GM23338 (cell line): ENCODE data around the gene SLC39A7.
"Not testable (repeated sequence)": the region's sequence is repeated elsewhere in the genome, so short reads cannot be mapped to it uniquely, and the experiment has no call there.

Experiments used
- CREB1 ChIP-seq: fragments of 250-450 bp; sonication (Bioruptor Pico); IDR thresholded peaks from 2 replicates; pipeline ENCODE4 v1.5.0; 2020; ENCODE audit warnings: low read depth, mild to moderate bottlenecking, moderate library complexity
- EZH2 ChIP-seq: fragments of 200-600 bp; sonication (generic); IDR thresholded peaks from one replicate; pipeline ENCODE4 v1.8.0; 2017; ENCODE audit warnings: antibody characterized with exemption, mild to moderate bottlenecking, low read depth; ENCODE audit not compliant: unreplicated experiment
- EZH2phosphoT487 ChIP-seq: fragments of 200-600 bp; sonication (generic); IDR thresholded peaks from one replicate; pipeline ENCODE4 v1.8.1; 2018; ENCODE audit warnings: antibody characterized with exemption; ENCODE audit not compliant: unreplicated experiment
- POLR2AphosphoS5 ChIP-seq: IDR thresholded peaks from 2 replicates; pipeline ENCODE4 v1.6.1; 2016; ENCODE audit warnings: antibody characterized with exemption, low read depth
- TF ChIP-seq, protein P1 (sequence below), 2 experiments: fragments of 200-600 bp in 1 of 2; sonication (generic) in 1 of 2; conservative IDR thresholded peaks; 2 replicates each; pipeline versions ENCODE4 v1.5.1 to v1.6.1; 2016 to 2017; ENCODE audit warnings: antibody characterized with exemption in 2 of 2, low read depth in 2 of 2, mild to moderate bottlenecking in 2 of 2, moderate library complexity in 1 of 2
- TF ChIP-seq, protein P2 (sequence below): IDR thresholded peaks from one replicate; pipeline ENCODE4 v1.6.1; 2018; ENCODE audit warnings: antibody characterized with exemption; ENCODE audit not compliant: unreplicated experiment

DNA sequence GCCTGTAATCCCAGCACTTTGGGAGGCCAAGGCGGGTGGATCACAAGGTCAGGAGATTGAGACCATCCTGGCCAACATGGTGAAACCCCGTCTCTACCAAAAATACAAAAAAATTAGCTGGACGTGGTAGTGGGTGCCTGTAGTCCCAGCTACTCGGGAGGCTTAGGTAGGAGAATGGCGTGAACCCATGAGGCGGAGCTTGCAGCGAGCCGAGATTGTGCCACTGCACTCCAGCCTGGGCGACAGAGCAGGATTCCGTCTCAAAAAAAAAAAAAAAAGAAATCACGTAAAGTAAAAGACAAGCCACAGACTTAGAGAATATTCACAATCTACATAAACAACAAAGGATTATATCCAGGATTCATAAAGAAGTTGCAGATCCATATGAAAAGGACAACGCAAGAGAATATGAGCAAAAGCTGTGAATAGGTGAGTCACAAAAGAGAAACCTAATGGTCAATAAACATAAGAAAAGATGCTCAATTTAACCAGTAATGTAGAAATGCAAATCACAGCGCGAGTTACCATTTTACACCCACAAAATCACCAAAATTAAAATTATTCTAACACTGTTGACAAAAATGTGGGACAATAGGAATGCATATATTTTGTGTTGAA is 25.9 kb downstream of the SLC39A7 start:
- TF ChIP-seq POLR2AphosphoS5, EZH2, CREB1, EZH2phosphoT487: not testable (repeated sequence)
- TF ChIP-seq, protein P1, sequence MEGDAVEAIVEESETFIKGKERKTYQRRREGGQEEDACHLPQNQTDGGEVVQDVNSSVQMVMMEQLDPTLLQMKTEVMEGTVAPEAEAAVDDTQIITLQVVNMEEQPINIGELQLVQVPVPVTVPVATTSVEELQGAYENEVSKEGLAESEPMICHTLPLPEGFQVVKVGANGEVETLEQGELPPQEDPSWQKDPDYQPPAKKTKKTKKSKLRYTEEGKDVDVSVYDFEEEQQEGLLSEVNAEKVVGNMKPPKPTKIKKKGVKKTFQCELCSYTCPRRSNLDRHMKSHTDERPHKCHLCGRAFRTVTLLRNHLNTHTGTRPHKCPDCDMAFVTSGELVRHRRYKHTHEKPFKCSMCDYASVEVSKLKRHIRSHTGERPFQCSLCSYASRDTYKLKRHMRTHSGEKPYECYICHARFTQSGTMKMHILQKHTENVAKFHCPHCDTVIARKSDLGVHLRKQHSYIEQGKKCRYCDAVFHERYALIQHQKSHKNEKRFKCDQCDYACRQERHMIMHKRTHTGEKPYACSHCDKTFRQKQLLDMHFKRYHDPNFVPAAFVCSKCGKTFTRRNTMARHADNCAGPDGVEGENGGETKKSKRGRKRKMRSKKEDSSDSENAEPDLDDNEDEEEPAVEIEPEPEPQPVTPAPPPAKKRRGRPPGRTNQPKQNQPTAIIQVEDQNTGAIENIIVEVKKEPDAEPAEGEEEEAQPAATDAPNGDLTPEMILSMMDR (conservative IDR thresholded peaks at IDR 0.05; ENCODE audit: low read depth in 2 of 2) = not testable (repeated sequence)
- TF ChIP-seq, protein P2, sequence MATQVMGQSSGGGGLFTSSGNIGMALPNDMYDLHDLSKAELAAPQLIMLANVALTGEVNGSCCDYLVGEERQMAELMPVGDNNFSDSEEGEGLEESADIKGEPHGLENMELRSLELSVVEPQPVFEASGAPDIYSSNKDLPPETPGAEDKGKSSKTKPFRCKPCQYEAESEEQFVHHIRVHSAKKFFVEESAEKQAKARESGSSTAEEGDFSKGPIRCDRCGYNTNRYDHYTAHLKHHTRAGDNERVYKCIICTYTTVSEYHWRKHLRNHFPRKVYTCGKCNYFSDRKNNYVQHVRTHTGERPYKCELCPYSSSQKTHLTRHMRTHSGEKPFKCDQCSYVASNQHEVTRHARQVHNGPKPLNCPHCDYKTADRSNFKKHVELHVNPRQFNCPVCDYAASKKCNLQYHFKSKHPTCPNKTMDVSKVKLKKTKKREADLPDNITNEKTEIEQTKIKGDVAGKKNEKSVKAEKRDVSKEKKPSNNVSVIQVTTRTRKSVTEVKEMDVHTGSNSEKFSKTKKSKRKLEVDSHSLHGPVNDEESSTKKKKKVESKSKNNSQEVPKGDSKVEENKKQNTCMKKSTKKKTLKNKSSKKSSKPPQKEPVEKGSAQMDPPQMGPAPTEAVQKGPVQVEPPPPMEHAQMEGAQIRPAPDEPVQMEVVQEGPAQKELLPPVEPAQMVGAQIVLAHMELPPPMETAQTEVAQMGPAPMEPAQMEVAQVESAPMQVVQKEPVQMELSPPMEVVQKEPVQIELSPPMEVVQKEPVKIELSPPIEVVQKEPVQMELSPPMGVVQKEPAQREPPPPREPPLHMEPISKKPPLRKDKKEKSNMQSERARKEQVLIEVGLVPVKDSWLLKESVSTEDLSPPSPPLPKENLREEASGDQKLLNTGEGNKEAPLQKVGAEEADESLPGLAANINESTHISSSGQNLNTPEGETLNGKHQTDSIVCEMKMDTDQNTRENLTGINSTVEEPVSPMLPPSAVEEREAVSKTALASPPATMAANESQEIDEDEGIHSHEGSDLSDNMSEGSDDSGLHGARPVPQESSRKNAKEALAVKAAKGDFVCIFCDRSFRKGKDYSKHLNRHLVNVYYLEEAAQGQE = not testable (repeated sequence)
